ENCODE measurements around the gene ACOXL. TPM values are rescaled to one million over a fixed set of nuclear protein-coding genes. Genes with fewer than 3 reads are reported as not detected.

The ACOXL gene
- total and polyA plus RNA-seq, 2 donors (not counting 3 experiments of a cell fraction or from before 2014, with no cell fraction given) = not detected

DNA sequence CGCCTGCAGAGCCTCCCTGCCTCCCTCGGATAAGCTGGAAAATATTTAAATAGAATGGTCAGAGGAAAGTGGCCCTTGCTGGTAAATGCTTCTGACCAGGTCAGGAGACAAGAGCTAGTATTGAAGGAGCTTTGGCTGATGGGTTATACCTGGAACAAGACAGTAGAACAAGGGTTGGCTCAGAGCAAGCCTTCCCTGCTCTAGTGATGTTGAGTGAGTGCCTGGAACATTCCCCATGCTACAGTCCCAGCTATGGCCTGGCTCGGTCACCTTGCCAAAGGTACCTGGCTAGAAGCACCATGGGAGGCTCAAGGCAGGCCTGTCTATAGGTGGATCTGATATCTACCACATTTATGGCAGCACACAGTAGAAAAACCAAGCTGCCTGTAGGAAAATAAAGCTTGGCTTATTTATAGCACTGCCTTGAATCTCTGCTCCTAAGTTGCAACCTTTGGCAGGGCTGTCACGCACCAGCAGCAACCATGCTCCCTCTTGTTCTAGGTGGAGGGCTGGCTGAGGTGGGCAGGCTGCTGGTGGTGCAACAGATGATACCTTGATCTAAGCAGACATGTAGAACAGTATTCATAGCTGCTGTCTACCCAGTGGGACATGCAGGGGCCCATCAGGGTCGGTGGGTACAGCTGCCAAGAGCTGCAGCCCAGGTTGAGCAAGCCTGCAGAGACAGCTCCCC, 321.6 kb downstream of the ACOXL start:
- Histone ChIP-seq H3K9me3 (replicated peaks; ENCODE audit: control insufficient read depth, insufficient read depth, low read length) (no peaks in the 10 kb centered on the region), H3K36me3 (ENCODE audit: control insufficient read depth in 2 of 2, extremely low read depth in 1 of 2, insufficient read depth in 2 of 2, low read length in 2 of 2) (no peaks in the 10 kb centered on the region), H3K79me2 (ENCODE audit: control insufficient read depth, insufficient read depth, low read length) (no peaks in the 10 kb centered on the region), H4K20me1 (replicated peaks; ENCODE audit: control insufficient read depth, extremely low read depth, insufficient read depth, low read length) (no peaks in the 10 kb centered on the region), H3K4me1 (ENCODE audit: control insufficient read depth, extremely low read depth, insufficient read depth, low read length) (no peaks in the 10 kb centered on the region), H3K4me2 (ENCODE audit: insufficient read depth, low read length) (no peak overlapping the region), H3K4me3 (replicated peaks in 1 of 3; ENCODE audit: insufficient read depth in 1 of 3, low read depth in 1 of 3, low read length in 3 of 3) (no peak overlapping the region), H2AFZ (ENCODE audit: low read depth, low read length) (no peak overlapping the region), H3K9me1 (replicated peaks; ENCODE audit: control insufficient read depth, extremely low read depth, insufficient read depth, low read length) (no peaks in the 10 kb centered on the region), H3K9ac (replicated peaks; ENCODE audit: extremely low read depth, insufficient read depth, low read length) (no peak overlapping the region), H3K27me3 (ENCODE audit: control insufficient read depth in 2 of 2, insufficient read depth in 2 of 2, low read length in 2 of 2) (peaks cover 8 to 17% of the 10 kb centered on the region in 2 experiments), H3K27ac (ENCODE audit: insufficient read depth, low read depth, low read length) (no peak overlapping the region)
- POLR2A ChIA-PET = no interaction called here
- TF ChIP-seq POLR2A (IDR thresholded peaks at IDR 0.05; ENCODE audit: low read depth, low read length) = no peak
- dilution Hi-C loops (cut with MboI; ENCODE audit: extremely low pct_ligation_motif_present, low sequenced_read_pairs) (no loop called here), intact Hi-C loops (cut with micrococcal nuclease) (no loop called here)
- BruUV-seq (replicated peaks) = no TSS peak
- FAIRE-seq = no peak
- no peak for DNase-seq (ENCODE audit: low read depth, low spot score)
- CTCF ChIA-PET = interaction anchor here (1.3 kb wide), 1 partner anchor 19 kb away, joined by 3 read pairs; no protein-coding TSS in a partner anchor

DNA sequence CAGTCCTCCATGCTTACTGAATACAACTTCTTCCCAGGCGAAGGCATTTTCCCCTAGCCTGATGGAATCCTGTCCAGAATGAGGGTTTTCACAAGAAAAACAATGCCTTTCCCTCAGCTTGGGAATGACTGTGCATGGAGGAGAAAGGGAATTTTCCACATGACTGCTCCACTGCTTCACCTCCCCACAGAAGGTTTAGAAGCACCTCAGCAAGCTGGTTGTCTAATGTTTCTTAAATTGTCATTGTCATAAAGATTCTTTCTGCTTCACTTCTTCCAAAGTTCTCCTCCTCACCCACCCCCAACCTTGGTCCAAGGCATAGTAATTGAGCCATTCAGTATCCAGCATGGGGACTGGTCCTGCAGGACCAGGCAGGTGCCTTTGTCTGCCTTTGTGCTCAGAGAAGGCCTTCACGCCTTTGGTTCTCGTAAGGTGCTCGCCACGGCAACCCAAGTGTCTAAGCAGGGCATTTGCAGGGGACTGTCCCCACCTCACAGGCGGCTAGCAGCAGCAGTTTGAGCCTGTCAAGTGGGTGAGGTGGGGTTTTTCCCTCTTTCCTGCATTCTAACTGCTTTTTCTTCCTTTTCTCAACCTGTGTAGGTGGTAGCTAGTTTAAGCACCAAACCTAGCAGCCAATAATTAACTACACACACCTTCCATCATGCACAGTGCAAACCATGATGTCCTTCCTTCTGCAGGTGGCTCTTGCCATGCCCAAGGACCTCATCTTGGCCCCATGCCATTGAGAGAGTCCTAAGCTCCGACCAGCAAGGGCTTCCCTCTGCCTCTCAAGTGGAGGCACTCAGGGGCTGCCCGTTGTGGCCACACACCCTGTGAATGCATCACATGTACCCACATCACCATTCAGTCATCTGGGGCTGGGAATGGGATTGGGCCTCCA, 322.7 kb downstream of the ACOXL start:
- no peak for TF ChIP-seq POLR2A (IDR thresholded peaks at IDR 0.05; ENCODE audit: low read depth, low read length)
- TF ChIP-seq JUN (IDR thresholded peaks at IDR 0.05; ENCODE audit: borderline replicate concordance, insufficient read depth, insufficient read length, low read depth) = no peak
- TF ChIP-seq FOS (IDR thresholded peaks at IDR 0.05; ENCODE audit: borderline replicate concordance, insufficient read depth, low read length) = no peak
- TF ChIP-seq, protein P1, sequence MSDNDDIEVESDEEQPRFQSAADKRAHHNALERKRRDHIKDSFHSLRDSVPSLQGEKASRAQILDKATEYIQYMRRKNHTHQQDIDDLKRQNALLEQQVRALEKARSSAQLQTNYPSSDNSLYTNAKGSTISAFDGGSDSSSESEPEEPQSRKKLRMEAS (IDR thresholded peaks at IDR 0.05; ENCODE audit: insufficient read depth, insufficient read length) = no peak
- TF ChIP-seq GATA2 (IDR thresholded peaks at IDR 0.05; ENCODE audit: insufficient read depth, insufficient read length, low read depth, low read length) = no peak
- no peak for TF ChIP-seq EZH2 (IDR thresholded peaks at IDR 0.05; ENCODE audit: borderline replicate concordance, low read depth, low read length, severe bottlenecking)
- TF ChIP-seq POLR2AphosphoS5 (IDR thresholded peaks at IDR 0.05; ENCODE audit: insufficient read depth, low read depth, low read length) = no peak
- no peak for TF ChIP-seq MYC (IDR thresholded peaks at IDR 0.05; ENCODE audit: low read depth, low read length)
- TF ChIP-seq, protein P2, sequence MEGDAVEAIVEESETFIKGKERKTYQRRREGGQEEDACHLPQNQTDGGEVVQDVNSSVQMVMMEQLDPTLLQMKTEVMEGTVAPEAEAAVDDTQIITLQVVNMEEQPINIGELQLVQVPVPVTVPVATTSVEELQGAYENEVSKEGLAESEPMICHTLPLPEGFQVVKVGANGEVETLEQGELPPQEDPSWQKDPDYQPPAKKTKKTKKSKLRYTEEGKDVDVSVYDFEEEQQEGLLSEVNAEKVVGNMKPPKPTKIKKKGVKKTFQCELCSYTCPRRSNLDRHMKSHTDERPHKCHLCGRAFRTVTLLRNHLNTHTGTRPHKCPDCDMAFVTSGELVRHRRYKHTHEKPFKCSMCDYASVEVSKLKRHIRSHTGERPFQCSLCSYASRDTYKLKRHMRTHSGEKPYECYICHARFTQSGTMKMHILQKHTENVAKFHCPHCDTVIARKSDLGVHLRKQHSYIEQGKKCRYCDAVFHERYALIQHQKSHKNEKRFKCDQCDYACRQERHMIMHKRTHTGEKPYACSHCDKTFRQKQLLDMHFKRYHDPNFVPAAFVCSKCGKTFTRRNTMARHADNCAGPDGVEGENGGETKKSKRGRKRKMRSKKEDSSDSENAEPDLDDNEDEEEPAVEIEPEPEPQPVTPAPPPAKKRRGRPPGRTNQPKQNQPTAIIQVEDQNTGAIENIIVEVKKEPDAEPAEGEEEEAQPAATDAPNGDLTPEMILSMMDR (IDR thresholded peaks at IDR 0.05; ENCODE audit: extremely low read depth in 1 of 2, insufficient read depth in 1 of 2, low read depth in 1 of 2, low read length in 2 of 2) = no peak
- Histone ChIP-seq H3K4me1 (ENCODE audit: control insufficient read depth, extremely low read depth, insufficient read depth, low read length) (no peaks in the 10 kb centered on the region), H3K27me3 (ENCODE audit: control insufficient read depth in 2 of 2, insufficient read depth in 2 of 2, low read length in 2 of 2) (peaks cover 8 to 15% of the 10 kb centered on the region in 2 experiments), H4K20me1 (replicated peaks; ENCODE audit: control insufficient read depth, extremely low read depth, insufficient read depth, low read length) (no peaks in the 10 kb centered on the region), H3K36me3 (ENCODE audit: control insufficient read depth in 2 of 2, extremely low read depth in 1 of 2, insufficient read depth in 2 of 2, low read length in 2 of 2) (no peaks in the 10 kb centered on the region), H2AFZ (ENCODE audit: low read depth, low read length) (no peak overlapping the region), H3K9me3 (replicated peaks; ENCODE audit: control insufficient read depth, insufficient read depth, low read length) (no peaks in the 10 kb centered on the region), H3K4me2 (ENCODE audit: insufficient read depth, low read length) (no peak overlapping the region), H3K9ac (replicated peaks; ENCODE audit: extremely low read depth, insufficient read depth, low read length) (no peak overlapping the region), H3K9me1 (replicated peaks; ENCODE audit: control insufficient read depth, extremely low read depth, insufficient read depth, low read length) (no peaks in the 10 kb centered on the region), H3K27ac (ENCODE audit: insufficient read depth, low read depth, low read length) (no peak overlapping the region), H3K4me3 (replicated peaks in 1 of 3; ENCODE audit: insufficient read depth in 1 of 3, low read depth in 1 of 3, low read length in 3 of 3) (no peak overlapping the region), H3K79me2 (ENCODE audit: control insufficient read depth, insufficient read depth, low read length) (no peaks in the 10 kb centered on the region)
- ChIA-PET POLR2A (no interaction called here), CTCF (interaction anchor here (1.3 to 1.7 kb wide), 2 partner anchors 10 to 20 kb away, joined by 3 to 4 read pairs; no protein-coding TSS in a partner anchor)
- no peak for DNase-seq (ENCODE audit: low read depth, low spot score)
- FAIRE-seq = no peak
- intact Hi-C loops (cut with micrococcal nuclease) (no loop called here), dilution Hi-C loops (cut with MboI; ENCODE audit: extremely low pct_ligation_motif_present, low sequenced_read_pairs) (no loop called here)
- no TSS peak for BruUV-seq (replicated peaks)
